Neural cell (in vitro differentiated cells): Measurements from ENCODE around the gene TCF4.

Experiments
- EP300 ChIP-seq: fragments of 450-650 bp; conservative IDR thresholded peaks from 2 replicates; pipeline ENCODE4 v1.6.1; 2014; ENCODE audit warnings: antibody characterized with exemption, mild to moderate bottlenecking, moderate library complexity; ENCODE audit not compliant: poor library complexity, severe bottlenecking
- EZH2 ChIP-seq: fragments of 200-600, 300-800 bp; shearing (Covaris generic), sonication (generic); IDR thresholded peaks from 2 replicates; pipeline ENCODE4 v1.6.1; 2014; ENCODE audit warnings: antibody characterized with exemption, low read length, borderline replicate concordance, mild to moderate bottlenecking; ENCODE audit not compliant: insufficient read depth, poor library complexity, severe bottlenecking
- MXI1 ChIP-seq: fragments of 450-650 bp; conservative IDR thresholded peaks from 2 replicates; pipeline ENCODE4 v1.6.1; 2014; ENCODE audit warnings: antibody characterized with exemption, mild to moderate bottlenecking; ENCODE audit not compliant: poor library complexity, severe bottlenecking
- POLR2AphosphoS5 ChIP-seq: IDR thresholded peaks from 2 replicates; pipeline ENCODE4 v1.6.1; 2012
- RAD21 ChIP-seq: fragments of 450-650 bp; conservative IDR thresholded peaks from 2 replicates; pipeline ENCODE4 v1.6.1; 2014; ENCODE audit warnings: antibody characterized with exemption, mild to moderate bottlenecking, moderate library complexity
- REST ChIP-seq: IDR thresholded peaks from 2 replicates; pipeline ENCODE4 v1.6.1; 2012; ENCODE audit warnings: borderline replicate concordance
- TAF1 ChIP-seq: IDR thresholded peaks from 2 replicates; pipeline ENCODE4 v1.6.1; 2012; ENCODE audit warnings: low read depth
- TF ChIP-seq, protein P1 (sequence below): fragments of 450-650 bp; IDR thresholded peaks from 2 replicates; pipeline ENCODE4 v1.5.1; 2014; ENCODE audit warnings: antibody characterized with exemption, mild to moderate bottlenecking, moderate library complexity; ENCODE audit not compliant: poor library complexity, severe bottlenecking

DNA sequence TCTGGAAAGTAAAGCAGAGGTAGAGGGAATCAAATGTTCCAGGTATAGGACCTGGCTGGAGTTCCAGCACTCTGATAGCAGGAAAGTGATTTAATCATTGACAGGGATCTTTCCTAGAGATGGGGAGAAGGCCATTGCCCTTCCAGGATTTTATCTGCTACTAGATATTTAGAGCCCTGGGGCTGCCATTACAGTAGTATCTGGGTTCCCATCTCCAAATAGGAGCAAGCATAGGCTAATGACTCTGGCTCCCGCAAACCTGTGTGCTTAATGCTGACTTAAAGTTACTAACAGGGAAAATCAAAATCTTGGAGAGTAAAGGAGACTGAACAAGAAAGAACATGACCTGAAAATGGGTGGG, 331.1 kb downstream of the TCF4 start:
- TF ChIP-seq, protein P1, sequence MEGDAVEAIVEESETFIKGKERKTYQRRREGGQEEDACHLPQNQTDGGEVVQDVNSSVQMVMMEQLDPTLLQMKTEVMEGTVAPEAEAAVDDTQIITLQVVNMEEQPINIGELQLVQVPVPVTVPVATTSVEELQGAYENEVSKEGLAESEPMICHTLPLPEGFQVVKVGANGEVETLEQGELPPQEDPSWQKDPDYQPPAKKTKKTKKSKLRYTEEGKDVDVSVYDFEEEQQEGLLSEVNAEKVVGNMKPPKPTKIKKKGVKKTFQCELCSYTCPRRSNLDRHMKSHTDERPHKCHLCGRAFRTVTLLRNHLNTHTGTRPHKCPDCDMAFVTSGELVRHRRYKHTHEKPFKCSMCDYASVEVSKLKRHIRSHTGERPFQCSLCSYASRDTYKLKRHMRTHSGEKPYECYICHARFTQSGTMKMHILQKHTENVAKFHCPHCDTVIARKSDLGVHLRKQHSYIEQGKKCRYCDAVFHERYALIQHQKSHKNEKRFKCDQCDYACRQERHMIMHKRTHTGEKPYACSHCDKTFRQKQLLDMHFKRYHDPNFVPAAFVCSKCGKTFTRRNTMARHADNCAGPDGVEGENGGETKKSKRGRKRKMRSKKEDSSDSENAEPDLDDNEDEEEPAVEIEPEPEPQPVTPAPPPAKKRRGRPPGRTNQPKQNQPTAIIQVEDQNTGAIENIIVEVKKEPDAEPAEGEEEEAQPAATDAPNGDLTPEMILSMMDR: no peak
- TF ChIP-seq RAD21 (no peak), REST (no peak), EP300 (no peak), EZH2 (no peak), MXI1 (no peak), POLR2AphosphoS5 (no peak), TAF1 (no peak)
